Measurements from ENCODE around the gene RALGPS1.

GRCh38 chr9:127170652-127171051, 256.1 kb downstream of the RALGPS1 start:
- TF ChIP-seq, protein P1, sequence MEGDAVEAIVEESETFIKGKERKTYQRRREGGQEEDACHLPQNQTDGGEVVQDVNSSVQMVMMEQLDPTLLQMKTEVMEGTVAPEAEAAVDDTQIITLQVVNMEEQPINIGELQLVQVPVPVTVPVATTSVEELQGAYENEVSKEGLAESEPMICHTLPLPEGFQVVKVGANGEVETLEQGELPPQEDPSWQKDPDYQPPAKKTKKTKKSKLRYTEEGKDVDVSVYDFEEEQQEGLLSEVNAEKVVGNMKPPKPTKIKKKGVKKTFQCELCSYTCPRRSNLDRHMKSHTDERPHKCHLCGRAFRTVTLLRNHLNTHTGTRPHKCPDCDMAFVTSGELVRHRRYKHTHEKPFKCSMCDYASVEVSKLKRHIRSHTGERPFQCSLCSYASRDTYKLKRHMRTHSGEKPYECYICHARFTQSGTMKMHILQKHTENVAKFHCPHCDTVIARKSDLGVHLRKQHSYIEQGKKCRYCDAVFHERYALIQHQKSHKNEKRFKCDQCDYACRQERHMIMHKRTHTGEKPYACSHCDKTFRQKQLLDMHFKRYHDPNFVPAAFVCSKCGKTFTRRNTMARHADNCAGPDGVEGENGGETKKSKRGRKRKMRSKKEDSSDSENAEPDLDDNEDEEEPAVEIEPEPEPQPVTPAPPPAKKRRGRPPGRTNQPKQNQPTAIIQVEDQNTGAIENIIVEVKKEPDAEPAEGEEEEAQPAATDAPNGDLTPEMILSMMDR (IDR thresholded peaks at IDR 0.05; ENCODE audit: low read depth, low read length) = no peak
- TF ChIP-seq POLR2A (IDR thresholded peaks at IDR 0.05; ENCODE audit: extremely low read depth, insufficient read length) (no peak), MYC (IDR thresholded peaks at IDR 0.05; ENCODE audit: low read depth, low read length) (no peak)
